HG02642 (cell line): Measurements from ENCODE around the gene C4BPB.
A peak's percentile ranks its signal among the peaks of the same experiment; 100 is the strongest.

ENCODE experiments used
- ATAC-seq: cut with Tn5 transposase; IDR thresholded peaks from one replicate; pipeline ENCODE4 v1.9.1; 2021; ENCODE audit warnings: mild to moderate bottlenecking; ENCODE audit not compliant: unreplicated experiment, poor library complexity

The C4BPB gene

GRCh38 chr1:207058878-207059867 is 29.5 kb upstream of the C4BPB start:
- ATAC-seq: no peak

- ATAC-seq: no peak
Observed at GRCh38 chr1:207059881-207060280, 28.8 kb upstream of the C4BPB start.

- no peak for ATAC-seq
Observed at GRCh38 chr1:207060596-207060995, 28.1 kb upstream of the C4BPB start.

GRCh38 chr1:207062058-207062457 is 26.6 kb upstream of the C4BPB start:
- no peak for ATAC-seq

GRCh38 chr1:207063014-207063413 is 25.6 kb upstream of the C4BPB start:
- no peak for ATAC-seq

GRCh38 chr1:207064561-207064960 is 24.1 kb upstream of the C4BPB start:
- no peak for ATAC-seq

- ATAC-seq: no peak
Observed at GRCh38 chr1:207067185-207067584, 21.5 kb upstream of the C4BPB start.

- no peak for ATAC-seq
Observed at GRCh38 chr1:207067665-207068064, 21.0 kb upstream of the C4BPB start.

GRCh38 chr1:207069061-207069460 is 19.6 kb upstream of the C4BPB start:
- ATAC-seq: no peak

- no peak for ATAC-seq
Observed at GRCh38 chr1:207069858-207070506, 18.7 kb upstream of the C4BPB start.

DNA sequence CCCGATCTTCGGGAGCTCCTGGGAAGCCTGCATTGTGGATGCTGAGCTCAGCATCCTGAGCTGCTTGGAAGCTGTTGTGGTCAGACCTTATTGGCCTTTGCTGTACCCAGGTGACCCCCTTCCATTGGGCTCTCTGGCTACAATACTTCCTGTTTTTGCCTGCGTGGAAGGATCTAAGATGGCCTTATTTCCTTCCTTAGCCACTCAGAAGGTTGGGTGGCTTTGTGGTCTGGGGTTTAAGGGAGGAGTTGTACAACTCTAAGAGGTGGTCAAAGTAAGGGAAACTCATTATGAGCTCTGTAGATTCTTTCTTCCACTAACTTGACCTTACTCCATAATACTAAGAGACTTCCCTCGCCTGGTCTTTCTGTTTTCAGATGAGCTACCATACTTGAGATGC is 17.8 kb upstream of the C4BPB start:
- no peak for ATAC-seq

DNA sequence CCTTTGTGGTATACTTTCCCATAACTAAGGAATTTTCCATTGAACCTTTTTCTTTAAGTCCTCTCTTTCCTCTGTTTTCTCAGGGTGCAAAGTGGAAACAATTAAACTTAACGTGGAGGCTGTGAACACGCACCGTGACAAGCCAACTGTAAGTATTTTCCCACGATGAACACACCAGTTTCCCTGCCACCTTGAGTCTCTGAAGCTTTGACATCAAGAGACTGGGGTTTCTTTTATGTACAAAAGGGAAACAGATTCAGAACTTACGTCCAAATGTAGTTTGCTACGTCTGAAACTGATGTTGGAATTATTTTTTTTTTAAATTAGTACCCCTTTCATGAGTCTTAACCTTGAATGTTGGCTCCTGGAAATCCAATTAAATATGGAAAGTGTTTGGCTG is 17.2 kb upstream of the C4BPB start:
- ATAC-seq: no peak

- ATAC-seq: no peak
Observed at GRCh38 chr1:207072233-207072632, 16.4 kb upstream of the C4BPB start.

GRCh38 chr1:207073906-207074820 is 14.5 kb upstream of the C4BPB start:
- no peak for ATAC-seq

DNA sequence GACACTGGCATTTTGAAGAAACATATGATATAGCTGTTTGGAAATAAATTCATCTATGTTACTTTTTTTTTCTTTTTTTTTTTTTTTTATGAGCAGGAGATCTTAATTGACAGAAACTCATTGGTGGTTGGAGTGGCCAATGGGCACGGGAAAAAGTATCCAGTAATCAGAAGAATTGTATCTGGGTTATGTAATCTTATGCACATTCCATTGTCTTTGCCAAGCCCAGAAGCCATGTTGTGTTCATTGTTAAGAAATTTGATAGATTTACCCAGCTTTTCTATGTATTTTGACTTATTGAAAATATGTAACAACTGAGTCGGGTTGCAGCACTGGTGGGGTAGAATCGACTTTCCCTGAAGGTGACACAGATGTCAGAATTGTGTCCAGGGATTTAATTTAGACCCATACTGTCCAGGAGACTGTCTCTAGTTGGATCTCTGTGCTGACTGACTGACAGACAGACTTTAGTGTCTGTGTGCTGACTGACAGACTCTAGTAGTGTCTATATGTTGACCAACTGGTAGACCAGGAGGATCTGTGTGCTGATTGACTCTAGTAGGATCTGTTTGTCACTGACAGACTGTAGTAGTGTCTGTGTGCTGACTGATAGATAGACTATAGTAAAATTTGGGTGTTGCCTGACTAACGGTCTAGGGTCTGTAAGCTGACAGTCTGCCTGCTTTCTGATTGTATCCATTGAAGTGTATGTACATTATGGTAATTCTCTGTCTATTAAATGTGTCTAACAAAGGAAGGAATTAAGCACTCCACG is 12.3 kb upstream of the C4BPB start:
- no peak for ATAC-seq

DNA sequence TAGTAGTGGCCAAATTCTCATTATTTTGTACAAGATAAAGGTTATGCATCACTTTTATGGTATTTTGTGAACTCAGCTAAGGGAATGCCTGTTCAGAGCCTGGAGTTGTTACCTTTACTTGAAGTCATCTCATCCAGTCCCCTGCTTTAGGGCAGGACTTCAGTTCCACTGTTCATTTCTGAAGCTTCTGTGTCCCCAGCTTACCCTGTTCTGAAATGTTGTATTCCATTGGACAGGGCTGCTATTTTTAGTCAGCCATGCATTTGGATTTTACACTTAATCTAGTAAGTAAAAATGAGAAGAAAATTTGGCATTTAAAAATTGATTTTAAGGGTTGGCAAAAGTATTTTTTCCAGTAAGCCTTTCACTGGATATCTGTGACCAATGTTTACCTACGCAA is 11.6 kb upstream of the C4BPB start:
- ATAC-seq: no peak

GRCh38 chr1:207077470-207078377 is 10.9 kb upstream of the C4BPB start:
- peak; percentile 64 for ATAC-seq

- ATAC-seq: no peak
Observed at GRCh38 chr1:207078578-207079132, 10.0 kb upstream of the C4BPB start.
